ENCODE data around the gene NOS3. TPM values are rescaled to one million over a fixed set of nuclear protein-coding genes. Genes with fewer than 3 reads are reported as not detected.

NOS3 gene
- total and polyA plus RNA-seq, 2 experiments from 2014 or later = 0.32 to 0.83 TPM

- TF ChIP-seq EZH2 (IDR thresholded peaks at IDR 0.05; ENCODE audit: insufficient read depth, poor library complexity, severe bottlenecking) (no peak), EZH2phosphoT487 (IDR thresholded peaks at IDR 0.05; ENCODE audit: insufficient read depth, low read depth) (no peak)
- Histone ChIP-seq H3K36me3 (ENCODE audit: low read depth) (no peaks in the 10 kb centered on the region), H3F3A (ENCODE audit: insufficient read depth) (peaks cover 10% of the 10 kb centered on the region), H4K20me1 (ENCODE audit: insufficient read depth) (no peaks in the 10 kb centered on the region; the same call in 1 of the 2 replicates), H3K9me2 (ENCODE audit: insufficient read depth) (no peaks in the 10 kb centered on the region), H3K4me2 (ENCODE audit: unreplicated experiment) (peak overlapping the region; percentile 82), H3K4me3 (peak overlapping the region; percentile 93), H3K9ac (peak overlapping the region; percentile 90), H3K9me3 (ENCODE audit: low read depth) (no peaks in the 10 kb centered on the region), H3K27ac (peak overlapping the region; percentile 94), H3K27me3 (replicated peaks; ENCODE audit: insufficient read depth) (no peaks in the 10 kb centered on the region), H3K4me1 (ENCODE audit: insufficient read depth) (peaks cover 42% of the 10 kb centered on the region), H2AFZ (peak overlapping the region; percentile 77), H3K79me2 (ENCODE audit: insufficient read depth) (peaks cover 35% of the 10 kb centered on the region)
- WGBS, 2 experiments (ENCODE audit: low coverage in 1 of 2, low lambda C conversion rate in 2 of 2, missing lambda C conversion rate in 2 of 2) = 3% methylated on average over 18 of the region's 18 CpGs
- in situ Hi-C loops (cut with MboI) = loop anchor here (10.0 kb wide), 1 partner anchor 64 kb away; the partner anchor contains the start of gene NOS3
- DNase-seq = peak; percentile 66
These were observed 68.1 kb downstream of the NOS3 start for GRCh38 chr7:151058781-151059366.

GRCh38 chr7:151059367-151060112 lies 68.7 kb downstream of the NOS3 start, which contains the start of gene SLC4A2:
Gene SLC4A2 (plus strand): TSS chr7:151059589. CDS start chr7:151061988, 2,399 bp downstream.
- H3K79me2 ChIP-seq (ENCODE audit: insufficient read depth) = peaks cover 40% of the 10 kb centered on the region
- no peaks in the 10 kb centered on the region for H3K9me2 ChIP-seq (ENCODE audit: insufficient read depth)
- peaks cover 43% of the 10 kb centered on the region for H3K4me1 ChIP-seq (ENCODE audit: insufficient read depth)
- H3K9ac ChIP-seq = peak within 1 kb of the TSS; percentile 90
- peak within 1 kb of the TSS; percentile 94 for H3K27ac ChIP-seq
- H3K4me3 ChIP-seq = peak within 1 kb of the TSS; percentile 93
- no peaks in the 10 kb centered on the region for H3K27me3 ChIP-seq (replicated peaks; ENCODE audit: insufficient read depth)
- in situ Hi-C loops (cut with MboI) = loop anchor here (10.0 kb wide), 1 partner anchor 65 kb away; the partner anchor contains the start of gene NOS3
- DNase-seq = peak; percentile 86
- H3F3A ChIP-seq (ENCODE audit: insufficient read depth) = peaks cover 10% of the 10 kb centered on the region
- 1 to 4% methylated on average over 16 to 66 of the region's 75 CpGs for WGBS, 2 experiments (ENCODE audit: low coverage in 1 of 2, low lambda C conversion rate in 2 of 2, missing lambda C conversion rate in 2 of 2)
- H3K9me3 ChIP-seq (ENCODE audit: low read depth) = no peaks in the 10 kb centered on the region
- TF ChIP-seq EZH2phosphoT487 (IDR thresholded peaks at IDR 0.05; ENCODE audit: insufficient read depth, low read depth) (no peak), EZH2 (IDR thresholded peaks at IDR 0.05; ENCODE audit: insufficient read depth, poor library complexity, severe bottlenecking) (no peak)
- no peaks in the 10 kb centered on the region; the same call in 1 of the 2 replicates for H4K20me1 ChIP-seq (ENCODE audit: insufficient read depth)
- H3K4me2 ChIP-seq (ENCODE audit: unreplicated experiment) = peak within 1 kb of the TSS; percentile 82
- no peaks in the 10 kb centered on the region for H3K36me3 ChIP-seq (ENCODE audit: low read depth)
- peak within 1 kb of the TSS; percentile 77 for H2AFZ ChIP-seq

GRCh38 chr7:151060113-151060415 lies 69.2 kb downstream of the NOS3 start:
- TF ChIP-seq EZH2 (IDR thresholded peaks at IDR 0.05; ENCODE audit: insufficient read depth, poor library complexity, severe bottlenecking) (no peak), EZH2phosphoT487 (IDR thresholded peaks at IDR 0.05; ENCODE audit: insufficient read depth, low read depth) (no peak)
- 1 to 4% methylated on average over 16 to 17 of the region's 17 CpGs for WGBS, 2 experiments (ENCODE audit: low coverage in 1 of 2, low lambda C conversion rate in 2 of 2, missing lambda C conversion rate in 2 of 2)
- Histone ChIP-seq H3K4me2 (ENCODE audit: unreplicated experiment) (peak overlapping the region; percentile 82), H3K79me2 (ENCODE audit: insufficient read depth) (peaks cover 45% of the 10 kb centered on the region), H2AFZ (peak overlapping the region; percentile 77), H3K27me3 (replicated peaks; ENCODE audit: insufficient read depth) (no peaks in the 10 kb centered on the region), H3K4me3 (peak overlapping the region; percentile 93), H4K20me1 (ENCODE audit: insufficient read depth) (no peaks in the 10 kb centered on the region; the same call in 1 of the 2 replicates), H3K9me2 (ENCODE audit: insufficient read depth) (no peaks in the 10 kb centered on the region), H3K36me3 (ENCODE audit: low read depth) (no peaks in the 10 kb centered on the region), H3K27ac (peak overlapping the region; percentile 94), H3F3A (ENCODE audit: insufficient read depth) (peaks cover 10% of the 10 kb centered on the region), H3K9me3 (ENCODE audit: low read depth) (no peaks in the 10 kb centered on the region), H3K9ac (peak overlapping the region; percentile 90), H3K4me1 (ENCODE audit: insufficient read depth) (peaks cover 43% of the 10 kb centered on the region)
- DNase-seq = no peak
- in situ Hi-C loops (cut with MboI) = no loop called here

GRCh38 chr7:151060416-151061212 lies 69.8 kb downstream of the NOS3 start:
- no peaks in the 10 kb centered on the region; the same call in 1 of the 2 replicates for H4K20me1 ChIP-seq (ENCODE audit: insufficient read depth)
- 5 to 10% methylated on average over 17 to 21 of the region's 21 CpGs for WGBS, 2 experiments (ENCODE audit: low coverage in 1 of 2, low lambda C conversion rate in 2 of 2, missing lambda C conversion rate in 2 of 2)
- peak overlapping the region; percentile 94 for H3K27ac ChIP-seq
- H3K9me2 ChIP-seq (ENCODE audit: insufficient read depth) = no peaks in the 10 kb centered on the region
- H3K36me3 ChIP-seq (ENCODE audit: low read depth) = no peaks in the 10 kb centered on the region
- H3F3A ChIP-seq (ENCODE audit: insufficient read depth) = peaks cover 10% of the 10 kb centered on the region
- no peak for TF ChIP-seq EZH2phosphoT487 (IDR thresholded peaks at IDR 0.05; ENCODE audit: insufficient read depth, low read depth)
- TF ChIP-seq EZH2 (IDR thresholded peaks at IDR 0.05; ENCODE audit: insufficient read depth, poor library complexity, severe bottlenecking) = no peak
- peak; percentile 66 for DNase-seq
- H3K4me2 ChIP-seq (ENCODE audit: unreplicated experiment) = peak overlapping the region; percentile 82
- H3K4me3 ChIP-seq = peak overlapping the region; percentile 93
- H2AFZ ChIP-seq = peak overlapping the region; percentile 77; the same call in 1 of the 2 replicates
- peaks cover 43% of the 10 kb centered on the region for H3K4me1 ChIP-seq (ENCODE audit: insufficient read depth)
- in situ Hi-C loops (cut with MboI) = no loop called here
- H3K79me2 ChIP-seq (ENCODE audit: insufficient read depth) = peaks cover 50% of the 10 kb centered on the region
- peak overlapping the region; percentile 90 for H3K9ac ChIP-seq
- no peaks in the 10 kb centered on the region for H3K27me3 ChIP-seq (replicated peaks; ENCODE audit: insufficient read depth)
- H3K9me3 ChIP-seq (ENCODE audit: low read depth) = no peaks in the 10 kb centered on the region

Measured in GM23248 (cell line).